HG03097 (cell line): ENCODE results near the gene ZNF512.
"Not testable (repeated sequence)": the region's sequence is repeated elsewhere in the genome, so short reads cannot be mapped to it uniquely, and the experiment has no call there.

Experiments used
- ATAC-seq: cut with Tn5 transposase; IDR thresholded peaks from one replicate; pipeline ENCODE4 v1.9.1; 2021; ENCODE audit not compliant: unreplicated experiment, low FRiP score

The ZNF512 gene

DNA sequence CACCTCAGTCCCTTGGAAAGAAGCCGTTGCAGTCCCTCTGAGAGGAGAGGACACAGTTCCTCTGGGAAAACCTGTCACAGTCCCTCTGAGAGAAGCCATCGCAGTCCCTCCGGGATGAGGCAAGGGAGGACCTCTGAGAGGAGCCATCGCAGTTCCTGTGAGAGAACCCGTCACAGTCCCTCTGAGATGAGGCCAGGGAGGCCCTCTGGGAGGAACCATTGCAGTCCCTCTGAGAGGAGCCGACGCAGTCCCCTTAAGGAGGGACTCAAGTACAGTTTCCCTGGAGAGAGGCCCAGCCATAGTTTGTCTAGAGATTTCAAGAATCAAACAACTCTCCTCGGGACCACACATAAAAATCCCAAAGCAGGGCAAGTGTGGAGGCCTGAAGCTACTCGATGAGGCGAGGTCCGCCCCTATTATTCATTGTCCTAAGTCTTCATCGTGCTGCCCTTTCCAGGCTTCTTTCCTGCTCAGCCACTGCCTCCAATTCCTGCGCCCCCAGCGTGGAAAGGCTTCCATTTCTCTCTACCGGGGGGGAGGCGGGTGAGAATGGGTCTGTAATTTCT, 630 bp upstream of the ZNF512 start:
- no peak for ATAC-seq

DNA sequence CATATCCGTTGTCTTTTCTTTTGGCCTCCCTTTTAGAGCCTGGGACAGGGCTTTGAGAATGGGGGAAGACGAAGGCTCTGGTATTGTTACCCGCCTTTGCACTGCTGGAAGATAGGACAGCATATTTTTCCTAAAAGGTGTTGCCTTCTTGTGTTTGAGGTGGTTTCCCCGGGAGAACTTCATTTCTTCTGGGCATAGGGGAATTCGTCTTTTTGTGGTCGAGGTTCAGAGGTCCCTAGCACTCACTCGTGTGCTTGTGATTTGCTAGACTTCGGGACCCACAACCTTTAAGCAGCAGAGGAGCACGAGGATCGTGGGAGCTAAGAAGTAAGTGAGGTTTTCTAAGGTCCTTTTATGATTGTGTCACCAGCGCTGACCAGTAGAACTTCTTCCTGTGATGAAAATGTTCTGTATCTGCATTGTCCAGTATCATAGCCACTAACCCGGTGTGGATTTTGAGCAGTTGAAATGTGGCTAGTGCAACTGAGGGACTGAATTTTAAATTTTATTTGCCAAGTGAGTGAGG, 611 bp downstream of the ZNF512 start:
- ATAC-seq, result peak; percentile 16

GRCh38 chr2:27584597-27584996, 1.8 kb downstream of the ZNF512 start:
- ATAC-seq, result no peak

- no peak for ATAC-seq
Observed at GRCh38 chr2:27587025-27587424, 4.2 kb downstream of the ZNF512 start.

DNA sequence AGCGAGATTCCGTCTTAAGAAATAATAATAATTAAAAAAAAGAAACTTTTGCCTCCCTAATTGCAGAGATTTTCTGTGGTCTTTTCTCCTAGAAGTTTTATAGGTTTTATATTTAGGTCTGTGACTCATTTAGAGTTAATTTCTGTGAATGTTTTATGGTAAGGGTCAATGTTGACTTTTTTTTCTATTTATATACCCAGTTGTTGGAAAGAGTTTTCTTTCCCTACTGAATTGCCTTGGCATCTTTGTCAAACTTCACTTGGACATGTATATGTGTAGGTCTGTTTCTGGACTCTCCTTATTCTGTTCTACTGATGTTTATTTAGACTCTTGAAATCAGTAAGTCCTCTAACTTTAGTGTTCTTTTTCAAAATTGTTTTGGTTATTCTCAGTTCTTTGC, 5.5 kb downstream of the ZNF512 start:
- no peak for ATAC-seq

DNA sequence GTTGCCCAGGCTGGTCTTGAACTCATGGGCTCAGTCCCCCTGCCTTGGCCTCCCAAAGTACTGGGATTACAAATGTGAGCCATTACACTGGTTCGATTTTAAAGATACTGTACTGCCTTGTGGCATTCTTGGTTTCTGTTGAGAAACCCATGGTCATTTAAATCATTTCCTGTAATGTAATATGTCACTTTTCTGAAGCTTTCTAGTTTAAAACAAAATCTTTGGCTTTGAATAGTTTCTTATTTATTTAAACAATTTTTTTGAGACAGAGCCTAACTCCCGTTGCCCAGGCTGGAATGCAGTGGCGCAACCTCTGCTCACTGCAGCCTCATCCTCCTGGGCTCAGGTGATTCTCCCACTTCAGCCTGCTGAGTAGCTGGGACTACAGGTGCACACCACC, 8.9 kb downstream of the ZNF512 start:
- no peak for ATAC-seq

DNA sequence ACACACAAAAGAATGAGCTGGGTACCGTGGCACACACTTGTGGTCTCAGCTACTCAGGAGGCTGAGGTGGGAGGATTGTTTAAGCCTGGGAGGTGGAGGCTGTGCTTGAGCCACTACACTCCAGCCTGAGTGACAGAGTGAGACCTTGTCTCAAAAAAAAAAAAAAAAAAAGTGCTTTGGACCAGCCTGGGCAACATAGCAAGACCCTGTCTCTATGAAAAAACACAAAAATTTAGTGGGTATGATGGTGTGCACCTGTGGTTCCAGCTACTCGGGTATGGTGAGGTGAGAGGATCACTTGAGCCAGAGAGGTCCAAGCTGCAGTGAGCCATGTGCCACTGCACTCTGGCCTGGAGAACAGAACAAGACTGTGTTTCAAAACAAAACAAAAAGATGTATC, 10.4 kb downstream of the ZNF512 start:
- no peak for ATAC-seq

DNA sequence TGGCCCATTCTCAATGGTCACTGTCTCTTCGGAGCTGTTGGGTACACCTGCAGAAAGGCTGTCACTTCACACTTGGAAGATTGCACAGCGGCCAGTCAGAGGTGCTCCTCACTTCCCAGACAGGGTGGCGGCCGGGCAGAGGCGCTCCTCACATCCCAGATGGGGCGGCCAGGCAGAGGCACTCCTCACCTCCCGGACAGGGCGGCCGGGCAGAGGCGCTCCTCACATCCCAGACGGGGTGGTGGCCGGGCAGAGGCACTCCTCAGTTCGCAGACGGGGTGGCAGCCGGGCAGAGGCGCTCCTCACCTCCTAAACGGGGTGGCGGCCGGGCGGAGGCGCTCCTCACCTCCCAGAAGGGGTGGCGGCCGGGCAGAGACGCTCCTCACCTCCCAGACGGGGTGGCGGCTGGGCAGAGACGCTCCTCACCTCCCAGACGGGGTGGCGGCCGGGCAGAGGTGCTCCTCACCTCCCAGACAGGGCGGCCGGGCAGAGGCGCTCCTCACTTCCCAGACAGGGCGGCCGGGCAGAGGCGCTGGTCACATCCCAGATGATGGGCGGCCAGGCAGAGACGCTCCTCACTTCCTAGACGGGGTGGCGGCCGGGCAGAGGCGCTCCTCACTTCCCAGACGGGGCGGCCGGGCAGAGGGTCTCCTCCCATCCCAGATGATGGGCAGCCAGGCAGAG, 11.3 kb downstream of the ZNF512 start:
- ATAC-seq, result not testable (repeated sequence)

- not testable (repeated sequence) for ATAC-seq
Observed at GRCh38 chr2:27595412-27595811, 12.6 kb downstream of the ZNF512 start.

DNA sequence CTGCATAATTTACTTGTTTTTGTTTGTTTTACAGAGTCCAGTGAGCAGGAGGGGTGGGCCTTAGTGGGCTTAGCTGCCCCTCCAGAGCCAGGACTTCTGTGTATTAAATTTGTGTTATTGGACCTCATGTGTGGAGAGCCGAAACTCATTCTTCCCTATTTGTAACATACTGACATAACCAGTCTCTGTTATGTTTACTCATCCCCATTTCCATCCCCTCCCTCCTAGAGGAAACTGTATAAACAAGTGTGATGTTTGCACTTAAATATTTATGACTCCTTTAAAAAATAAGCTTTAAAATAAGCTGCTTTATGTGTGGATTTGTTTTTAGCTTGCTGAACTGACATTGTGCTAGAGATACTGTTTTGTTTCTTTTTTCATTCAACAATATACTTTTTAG, 13.8 kb downstream of the ZNF512 start:
- no peak for ATAC-seq

DNA sequence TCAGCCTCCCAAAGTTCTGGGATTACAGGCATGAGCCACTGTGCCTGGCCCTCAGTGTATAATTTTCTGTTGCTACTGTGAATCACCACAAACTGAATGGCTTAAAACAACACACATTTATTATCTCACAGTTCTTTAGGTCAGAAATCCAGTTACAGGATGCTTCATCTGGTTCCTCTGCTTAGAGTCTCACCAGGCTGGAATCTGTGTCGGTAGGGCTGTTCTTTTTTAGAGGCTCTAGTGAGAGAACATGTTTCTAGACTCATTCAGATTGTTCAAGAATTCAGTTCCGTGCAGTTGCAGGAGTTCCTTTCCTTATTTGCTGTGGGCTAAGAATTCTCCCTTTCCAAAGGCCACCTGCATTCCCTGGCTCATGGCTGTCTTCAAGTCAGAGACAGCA, 23.8 kb downstream of the ZNF512 start:
- ATAC-seq, result no peak

- ATAC-seq, result no peak
Observed at GRCh38 chr2:27613985-27614384, 31.1 kb downstream of the ZNF512 start.

DNA sequence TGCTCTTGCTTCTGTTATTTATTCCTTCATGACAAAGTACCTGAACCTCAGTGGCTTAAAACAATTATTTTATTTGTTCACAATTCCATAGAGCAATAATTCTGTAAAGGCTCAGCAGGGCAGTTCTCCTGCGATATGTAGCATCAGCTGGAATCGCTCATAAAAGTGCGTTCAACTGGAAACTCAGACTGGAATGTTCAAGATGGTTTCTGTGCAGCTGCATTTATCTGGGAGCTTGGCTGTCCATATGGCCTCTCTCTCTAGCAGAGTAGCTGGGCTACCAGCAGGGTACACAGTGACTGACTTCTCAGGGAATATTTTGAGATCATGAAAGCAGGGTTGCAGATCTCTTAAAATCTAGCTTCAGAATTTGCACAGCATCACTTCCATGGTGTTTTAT, 32.5 kb downstream of the ZNF512 start:
- ATAC-seq, result no peak

DNA sequence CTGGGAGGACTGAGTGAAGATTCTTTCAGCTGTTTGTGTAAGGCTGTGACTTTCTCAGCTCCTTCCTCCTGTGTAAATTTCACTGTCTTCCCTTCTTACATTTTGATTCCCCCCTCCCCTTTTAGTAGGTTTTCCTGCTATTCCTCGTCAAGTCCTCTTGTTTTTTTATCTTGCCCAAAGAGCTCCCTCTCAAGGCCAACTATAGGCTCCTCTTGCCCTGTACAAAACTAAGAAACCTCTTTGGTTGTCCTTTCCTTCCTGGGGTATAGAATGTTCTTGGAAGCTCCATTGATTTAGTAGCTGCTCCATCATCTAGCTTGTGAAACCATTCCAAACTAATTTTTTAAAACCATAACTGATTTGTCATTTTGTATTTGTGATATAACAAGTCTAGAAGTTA, 38.7 kb downstream of the ZNF512 start:
- no peak for ATAC-seq

- no peak for ATAC-seq
Observed at GRCh38 chr2:27622921-27623384, 40.1 kb downstream of the ZNF512 start.

GRCh38 chr2:27624943-27625342, 42.1 kb downstream of the ZNF512 start:
- no peak for ATAC-seq

GRCh38 chr2:27626323-27626722, 43.5 kb downstream of the ZNF512 start:
- ATAC-seq, result not testable (repeated sequence)

GRCh38 chr2:27626921-27627320, 44.1 kb downstream of the ZNF512 start:
- ATAC-seq, result not testable (repeated sequence)

- ATAC-seq, result peak; percentile 15
Observed at GRCh38 chr2:27627963-27628766, 45.3 kb downstream of the ZNF512 start.

DNA sequence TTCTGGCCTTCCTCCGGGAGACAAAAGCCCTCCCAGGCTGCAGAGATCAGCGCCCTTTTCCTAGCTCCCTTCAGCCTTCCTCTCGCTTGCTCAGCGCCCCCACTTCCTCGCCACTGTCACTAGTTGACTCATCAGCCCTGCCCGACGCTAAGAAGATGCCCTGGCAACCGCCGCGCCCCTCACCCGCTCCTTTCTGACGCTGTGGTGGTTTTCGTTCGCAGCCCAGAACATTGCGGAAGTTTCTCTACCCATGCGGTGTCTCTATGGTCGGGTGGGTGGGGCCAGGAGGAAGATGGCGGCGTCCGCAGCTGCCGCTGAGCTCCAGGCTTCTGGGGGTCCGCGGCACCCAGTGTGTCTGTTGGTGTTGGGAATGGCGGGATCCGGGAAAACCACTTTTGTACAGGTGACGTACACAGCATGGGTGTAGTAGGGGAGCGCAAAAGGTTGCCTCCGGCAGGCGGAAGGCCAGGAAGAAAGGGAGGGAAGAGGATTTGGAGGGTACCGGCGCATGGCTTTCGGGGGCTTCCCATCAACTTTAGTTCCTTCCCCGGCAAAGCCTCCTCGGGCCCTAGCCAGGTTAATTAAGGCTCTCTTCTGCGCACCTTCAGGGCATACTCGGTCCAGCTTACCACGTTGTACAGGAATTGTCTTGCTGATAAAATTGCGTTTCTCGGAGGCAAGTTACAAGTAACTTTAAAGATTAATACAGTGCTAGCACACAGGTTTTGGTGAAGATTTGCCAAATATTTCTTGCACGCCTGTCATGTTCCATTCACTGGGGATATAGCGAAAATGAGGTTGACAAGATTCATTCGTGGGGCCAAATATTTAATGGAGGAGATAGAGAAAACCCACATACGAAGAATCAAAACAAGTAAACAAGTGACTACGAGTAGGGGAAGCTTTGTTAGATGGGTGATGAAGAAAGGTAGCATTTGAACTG, 46.2 kb downstream of the ZNF512 start, which contains the start of the genes CCDC121 and GPN1:
Gene CCDC121, minus strand, starts transcription at position 246 of the 943 bp plus-strand sequence. CDS start 1,213 bp downstream, outside the sequence.
Gene GPN1, plus strand, starts transcription at position 284 of the 943 bp plus-strand sequence. Its CDS starts 9 bp downstream, at position 293.
- peak; percentile 94 for ATAC-seq
